Measurements from ENCODE around the gene ZNF444.

Gene ZNF444

DNA sequence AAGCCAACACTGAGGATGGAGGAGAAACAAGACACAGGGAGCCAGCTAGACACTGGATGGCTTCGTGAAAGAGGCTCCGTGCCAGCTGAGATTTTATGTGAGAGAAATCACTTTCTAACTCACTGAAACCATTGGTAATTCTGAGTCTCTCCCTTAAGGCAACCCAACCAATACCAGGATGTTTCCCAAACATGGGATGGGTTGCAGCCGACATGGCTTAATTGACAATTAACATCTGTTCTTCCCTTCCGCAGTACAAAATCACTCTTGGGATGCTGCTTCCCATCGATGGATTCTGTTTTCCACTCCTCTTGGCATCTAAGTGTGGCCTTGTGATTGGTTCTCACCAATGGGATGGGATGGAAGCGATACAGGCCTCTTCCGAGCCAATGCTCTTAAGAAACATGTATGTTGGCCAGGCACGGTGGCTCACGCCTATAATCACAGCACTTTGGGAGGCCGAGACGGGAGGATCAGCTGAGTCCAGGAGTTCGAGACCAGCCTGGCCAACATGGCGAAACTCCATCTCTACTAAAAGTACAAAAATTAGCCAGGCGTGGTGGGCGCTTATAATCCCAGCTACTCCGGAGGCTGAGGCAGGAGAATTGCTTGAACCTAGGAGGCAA lies 17.7 kb upstream of the ZNF444 start:
- no peak for DNase-seq (ENCODE audit: low read depth)

DNA sequence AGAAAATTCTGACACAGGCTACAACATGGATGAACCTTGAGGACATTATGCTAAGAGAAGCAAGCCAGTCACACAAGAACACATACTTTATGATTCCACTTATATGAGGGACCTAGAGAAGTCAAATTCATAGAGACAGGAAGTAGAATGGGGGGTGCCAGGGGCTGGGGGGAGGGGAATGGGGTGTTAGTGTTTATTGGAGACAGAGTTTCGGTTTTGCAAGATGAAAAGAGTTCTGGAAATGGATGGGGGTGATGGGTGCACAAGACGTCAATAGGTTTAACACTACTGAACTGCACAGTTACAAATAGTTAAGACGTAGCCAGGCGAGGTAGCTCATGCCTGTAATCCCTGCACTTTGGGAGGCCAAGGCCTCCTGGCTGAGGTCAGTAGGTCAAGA lies 16.5 kb upstream of the ZNF444 start:
- no peak for DNase-seq (ENCODE audit: low read depth)

DNA sequence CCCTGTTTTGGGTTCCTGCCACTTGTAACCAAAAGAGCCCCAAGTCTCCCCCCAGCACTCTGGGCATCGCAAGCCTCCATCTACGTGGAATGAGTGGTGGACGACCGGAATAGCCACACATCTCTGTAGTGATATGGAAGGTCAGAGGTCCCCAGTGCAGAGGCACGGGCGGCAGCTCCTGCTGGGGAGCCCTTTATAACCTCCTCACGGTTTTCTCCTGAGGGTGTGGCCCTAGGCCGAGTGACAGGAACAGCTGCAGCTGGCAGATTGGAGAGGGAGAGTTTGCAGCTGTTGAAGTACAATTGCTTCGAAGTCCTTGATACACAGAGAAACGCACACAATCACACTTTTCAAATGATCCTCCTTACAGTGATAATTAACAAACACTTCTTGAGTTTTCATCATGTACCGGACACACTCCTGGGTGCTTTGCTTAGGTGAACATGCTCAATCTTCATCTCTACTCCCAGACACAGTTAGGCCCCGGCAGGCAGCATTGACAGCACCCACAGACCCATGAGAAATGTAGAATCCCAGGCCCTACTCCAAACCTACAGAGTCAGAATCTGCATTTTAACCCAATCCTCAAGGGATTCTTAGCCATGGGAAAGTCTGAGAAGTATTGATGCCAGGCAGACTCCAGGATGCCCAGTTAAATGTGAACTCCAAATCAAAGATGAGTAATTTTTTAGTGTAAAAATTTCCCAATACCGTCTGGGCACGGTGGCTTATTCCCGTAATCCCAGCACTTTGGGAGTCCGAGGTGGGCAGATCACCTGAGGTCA lies 15.1 kb upstream of the ZNF444 start:
- DNase-seq (ENCODE audit: low read depth): no peak

DNA sequence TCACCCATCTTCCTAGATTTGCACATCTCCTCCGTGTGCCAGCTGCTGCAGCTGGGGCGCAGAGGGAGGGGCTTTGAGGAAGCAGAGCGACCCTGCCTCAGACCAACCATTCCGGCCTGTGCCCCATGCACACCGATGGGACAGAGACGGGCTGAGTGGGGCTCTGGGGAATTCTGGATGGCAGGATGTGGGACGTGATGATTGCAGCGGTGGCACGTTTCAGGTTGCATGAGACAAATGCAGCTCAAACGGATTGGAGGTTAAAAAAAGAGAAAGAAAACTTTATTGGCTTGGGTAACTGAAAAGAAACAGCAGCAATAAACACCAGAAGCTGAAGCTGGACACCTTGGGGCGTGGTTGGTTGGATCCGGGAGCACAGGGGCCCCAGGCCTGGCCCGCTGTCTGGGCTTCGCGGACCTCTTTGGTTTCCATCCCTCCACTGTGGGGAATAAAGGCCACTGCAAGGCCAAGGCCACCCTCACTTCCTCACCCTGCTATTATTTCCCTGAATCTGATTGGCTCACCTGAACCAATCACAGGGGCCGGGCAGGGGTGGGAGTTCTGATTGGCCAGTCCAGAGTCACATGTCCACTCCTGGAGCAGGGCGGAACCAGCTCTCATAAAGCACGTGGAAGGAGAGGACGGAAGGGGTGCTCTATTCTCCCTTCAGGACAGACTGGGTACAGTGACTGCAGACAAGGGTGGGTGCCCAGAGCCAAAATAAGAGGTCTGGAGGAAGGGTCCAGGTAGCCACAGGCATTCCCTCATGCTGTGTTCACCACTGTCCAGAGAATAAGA lies 13.9 kb upstream of the ZNF444 start:
- DNase-seq (ENCODE audit: low read depth): no peak

DNA sequence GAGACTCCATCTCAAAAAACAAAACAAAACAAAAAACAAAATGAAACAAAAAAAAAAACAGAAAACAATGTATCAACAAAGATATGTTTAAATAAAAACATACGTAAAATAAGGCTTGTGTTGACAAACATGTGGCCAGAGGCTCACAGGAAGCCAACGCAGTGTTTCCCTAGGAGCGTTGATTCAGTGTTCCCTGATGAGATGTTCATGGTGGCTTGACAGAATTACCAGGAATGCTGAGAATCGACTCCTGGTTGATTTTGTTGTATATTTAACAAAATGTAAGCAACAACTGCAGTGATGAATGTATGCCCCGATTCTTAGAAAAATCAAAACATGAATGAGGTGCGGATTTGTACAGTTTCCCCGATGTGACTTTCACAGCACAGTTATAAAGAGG lies 11.1 kb upstream of the ZNF444 start:
- DNase-seq (ENCODE audit: low read depth): no peak

DNA sequence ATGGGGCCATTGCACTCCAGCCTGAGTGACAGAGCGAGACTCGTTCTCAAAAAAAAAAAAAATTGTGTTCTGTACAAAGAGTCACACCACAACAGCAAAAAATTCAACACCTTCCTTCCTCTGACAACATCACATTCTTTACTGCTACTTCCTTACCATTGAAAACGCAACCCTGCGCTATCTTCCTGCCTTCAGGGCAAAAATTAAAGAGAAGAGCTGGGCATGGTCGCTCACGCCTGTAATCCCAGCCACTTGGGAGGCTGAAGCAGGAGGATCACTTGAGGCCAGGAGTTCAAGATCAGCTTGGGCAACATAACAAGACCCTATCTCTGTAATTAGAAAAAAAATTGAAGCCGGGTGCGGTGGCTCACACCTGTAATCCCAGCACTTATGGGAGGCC lies 9.4 kb upstream of the ZNF444 start:
- DNase-seq (ENCODE audit: low read depth): no peak

DNA sequence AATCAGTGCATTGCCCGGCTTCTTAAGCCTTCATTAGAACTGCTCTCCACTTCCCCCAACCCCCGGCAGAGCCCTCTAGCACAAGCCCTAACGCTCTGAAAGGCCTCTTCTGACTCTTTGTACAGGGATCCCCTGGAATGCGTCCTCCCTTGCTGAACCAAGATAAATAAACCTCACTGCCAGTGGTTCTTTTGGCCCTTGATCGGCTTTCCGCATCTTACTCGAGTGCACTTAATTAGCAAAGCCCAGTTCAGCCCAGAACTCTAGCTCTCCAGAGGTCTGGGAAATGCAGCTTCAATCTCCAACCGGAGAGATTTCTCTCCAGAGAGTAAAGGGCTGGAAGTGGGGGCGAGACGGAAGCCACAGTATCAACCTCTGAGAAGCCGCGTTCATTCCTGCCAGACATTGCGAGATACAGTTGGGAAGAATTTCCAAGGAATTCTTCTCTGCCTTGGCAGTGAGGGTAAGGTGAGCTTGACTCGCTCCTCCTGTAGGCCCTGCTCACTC lies 8.7 kb upstream of the ZNF444 start:
- no peak for DNase-seq (ENCODE audit: low read depth)

DNA sequence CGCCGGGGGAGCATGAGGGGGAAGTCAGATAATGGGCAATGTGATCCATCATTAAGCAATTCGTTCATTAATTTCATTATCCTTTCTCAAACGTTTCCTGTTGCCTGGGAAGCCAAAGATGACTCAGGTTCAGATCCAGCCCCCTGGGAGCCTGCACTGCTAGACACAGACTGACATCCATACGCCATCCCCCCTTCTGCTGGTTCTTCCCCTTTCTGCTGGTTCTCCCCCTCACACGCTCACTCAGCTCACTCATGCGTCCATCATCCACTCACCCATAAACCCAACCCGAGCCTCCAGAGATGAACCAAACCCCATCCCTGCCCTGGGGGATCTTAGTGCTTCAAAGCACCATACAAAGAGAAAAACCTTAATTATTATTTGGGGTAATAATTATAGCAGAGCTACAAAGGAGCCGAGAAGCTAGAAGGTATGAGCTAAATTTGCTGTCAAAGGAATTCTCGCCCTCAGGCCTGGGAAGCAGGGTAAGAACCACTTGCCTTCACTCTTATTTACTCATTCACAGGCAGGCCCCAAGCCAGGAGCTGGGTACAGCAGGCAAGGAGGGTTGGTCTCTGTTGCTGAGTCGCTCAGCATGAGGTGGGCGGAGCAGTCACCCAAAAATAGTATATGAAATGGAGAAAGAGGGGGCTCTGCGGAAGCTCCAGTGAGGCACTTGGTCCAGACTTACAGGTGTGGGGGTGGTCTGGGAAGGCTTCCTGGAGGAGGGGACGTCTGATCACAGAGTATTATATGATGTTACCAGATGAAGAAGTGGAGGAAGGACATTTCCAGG lies 7.0 kb upstream of the ZNF444 start:
- DNase-seq (ENCODE audit: low read depth): no peak

DNA sequence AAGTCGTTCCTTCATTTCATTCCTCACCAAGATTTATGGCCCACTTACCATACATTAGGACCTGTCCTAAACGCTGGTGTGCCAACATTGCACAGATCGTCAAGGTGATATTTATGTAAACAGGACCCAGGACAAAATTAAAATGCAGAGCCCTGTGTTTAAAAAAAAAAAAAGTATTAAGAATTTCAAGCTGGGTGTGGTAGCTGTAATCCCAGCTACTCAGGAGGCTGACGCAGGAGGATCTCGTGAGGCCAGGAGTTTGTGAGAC lies 6.5 kb upstream of the ZNF444 start:
- no peak for DNase-seq (ENCODE audit: low read depth)

DNA sequence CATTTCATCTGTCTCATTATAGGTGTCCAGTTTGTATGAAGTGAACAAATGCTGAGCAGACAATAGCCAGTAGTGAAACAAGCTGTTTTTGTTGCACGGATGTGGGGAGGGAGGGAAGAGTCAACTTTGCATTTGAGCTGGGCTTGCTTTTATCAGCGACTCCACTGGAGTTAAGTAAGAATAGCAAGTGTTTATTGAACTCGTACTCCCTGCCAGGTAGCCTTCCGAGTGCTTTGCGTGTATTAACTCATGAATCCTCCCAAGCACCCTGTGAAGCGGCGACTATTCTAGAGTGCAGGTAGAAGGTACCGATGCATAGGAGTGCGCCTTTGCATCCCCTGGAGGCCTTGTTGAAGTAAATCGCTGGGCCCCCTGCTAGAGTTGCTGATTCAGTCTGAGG lies 4.7 kb upstream of the ZNF444 start:
- no peak for DNase-seq (ENCODE audit: low read depth)

DNA sequence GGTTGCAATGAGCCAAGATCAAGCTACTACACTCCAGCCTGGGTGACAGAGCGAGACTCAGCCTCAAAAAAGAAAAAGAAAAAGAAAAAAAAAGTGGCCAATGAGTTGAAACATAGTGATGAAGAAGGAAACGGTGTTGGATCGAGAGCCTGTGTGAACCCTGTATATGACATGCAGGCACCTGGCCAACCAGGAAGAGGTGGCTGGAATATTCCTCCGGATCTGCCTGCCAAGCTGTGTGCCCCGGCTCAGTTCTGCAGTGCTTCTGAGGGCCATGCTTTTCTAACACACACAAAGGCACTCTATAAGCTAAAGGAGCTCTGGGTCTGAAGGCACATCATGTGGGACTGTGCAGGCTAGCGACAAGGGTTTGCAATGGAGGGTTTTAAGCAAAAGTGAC lies 3.7 kb upstream of the ZNF444 start:
- DNase-seq (ENCODE audit: low read depth): no peak

DNA sequence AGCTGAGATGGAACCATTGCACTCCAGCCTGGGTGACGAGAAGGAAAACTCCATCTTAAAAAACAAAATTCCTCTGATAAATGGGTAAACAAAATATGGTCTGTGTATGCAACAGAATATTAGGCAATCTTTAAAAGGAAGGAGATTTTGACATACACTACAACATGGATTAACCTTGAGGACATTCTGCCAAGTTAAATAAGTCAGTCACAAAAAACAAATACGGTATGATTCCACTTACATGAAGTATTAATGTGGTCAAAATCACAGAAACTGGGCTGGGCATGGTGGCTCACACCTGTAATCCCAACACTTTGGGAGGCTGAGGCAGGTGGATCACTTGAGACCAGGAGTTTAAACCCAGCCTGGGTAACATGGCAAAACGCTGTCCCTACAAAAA lies 3.0 kb upstream of the ZNF444 start:
- DNase-seq (ENCODE audit: low read depth): no peak

DNA sequence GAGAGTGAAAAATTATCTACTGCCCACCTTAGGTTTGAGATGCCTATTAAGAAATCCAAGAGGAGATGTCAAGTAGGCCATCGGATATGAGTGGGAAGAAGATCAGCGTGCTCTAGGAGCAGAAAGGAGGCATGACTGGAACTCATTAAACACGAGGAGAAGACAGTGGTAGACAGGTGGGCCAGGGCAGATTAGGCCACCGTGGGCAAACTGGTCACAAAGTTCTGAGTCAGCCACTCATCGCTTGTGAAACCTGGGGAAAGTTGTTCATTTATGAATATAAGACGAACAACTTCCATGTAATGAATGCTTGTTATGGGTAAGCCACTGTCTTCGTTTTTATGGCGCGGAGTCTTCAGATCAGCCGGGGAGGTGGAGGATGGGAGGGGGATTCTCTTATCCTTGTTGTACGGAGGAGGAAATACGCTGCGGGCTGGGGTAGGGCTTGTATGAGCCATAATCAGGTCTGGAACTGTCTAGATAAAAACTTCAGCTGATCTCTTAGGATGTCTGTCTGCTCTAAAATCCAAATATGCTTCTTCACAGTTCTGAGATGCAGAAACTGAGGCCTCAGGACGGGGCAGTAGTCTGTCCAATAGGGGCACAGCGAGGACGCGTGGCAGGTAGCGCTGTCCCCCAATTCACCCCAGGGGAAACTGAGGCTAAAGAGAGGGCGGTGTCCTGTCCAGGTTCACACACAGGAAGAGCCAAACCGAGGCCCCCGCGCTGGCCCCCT lies 1.1 kb upstream of the ZNF444 start:
- no peak for DNase-seq (ENCODE audit: low read depth)

DNA sequence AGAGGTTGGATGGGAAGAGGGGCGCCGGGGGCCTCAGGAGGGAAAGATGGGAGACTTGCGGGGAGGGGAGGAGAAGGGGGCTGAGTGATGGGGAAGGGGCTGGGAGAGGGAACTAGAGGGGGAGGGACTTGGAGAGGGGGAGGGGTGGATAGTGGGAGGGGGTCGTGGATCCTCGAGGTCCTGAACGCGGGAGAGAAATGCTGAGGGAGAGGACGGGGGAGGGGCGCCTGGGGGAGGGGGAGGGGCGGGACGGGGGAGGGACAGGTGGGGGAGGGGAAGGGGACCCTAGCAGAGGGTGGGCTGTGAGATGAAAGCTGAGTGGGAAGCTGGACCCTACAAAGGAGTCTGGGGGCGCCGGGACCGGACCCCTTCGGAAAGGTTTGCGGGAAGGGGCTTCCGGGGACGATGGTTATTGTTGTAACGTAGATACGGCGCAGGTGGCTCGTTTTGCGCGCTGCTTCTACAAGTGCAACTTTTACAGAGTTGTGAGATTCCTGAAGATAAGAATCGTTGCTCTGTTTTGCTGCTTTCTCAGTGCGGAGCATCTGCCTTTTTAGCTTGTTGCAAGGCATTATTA lies 418 bp downstream of the ZNF444 start:
- DNase-seq (ENCODE audit: low read depth): peak; percentile 24

DNA sequence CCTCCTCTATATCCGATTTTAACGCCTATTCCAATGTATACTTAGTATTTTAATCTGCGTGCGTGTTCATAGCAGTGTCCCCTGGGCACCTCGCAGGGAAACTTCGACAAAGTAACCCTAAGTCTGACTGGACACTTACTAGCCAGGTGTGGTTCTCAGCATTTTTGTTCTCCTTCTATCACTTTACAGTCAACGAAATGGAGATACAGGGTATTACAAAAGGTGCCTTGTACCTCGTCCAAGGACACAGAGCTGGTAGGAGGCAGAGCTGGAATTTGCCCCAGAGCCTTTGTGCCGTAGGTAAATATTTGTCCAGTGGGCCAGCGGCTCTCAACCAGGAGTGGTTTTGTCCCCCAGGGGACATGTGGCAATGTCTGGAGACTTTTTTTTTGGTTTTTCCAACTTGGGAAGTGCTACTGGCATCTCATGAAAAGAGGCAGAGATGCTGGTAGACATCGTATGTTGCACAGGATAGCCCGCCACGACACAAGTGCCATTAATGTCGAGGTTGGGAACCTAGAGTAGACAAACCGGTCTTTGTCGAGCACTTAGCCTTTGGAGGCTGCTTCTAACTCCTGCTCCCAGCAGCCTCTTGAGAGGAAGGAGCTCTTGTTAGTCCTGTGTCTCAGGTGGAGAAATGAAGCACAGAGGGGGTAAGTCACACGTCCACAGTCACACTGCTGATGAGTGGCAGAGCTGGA lies 1.1 kb downstream of the ZNF444 start:
- no peak for DNase-seq (ENCODE audit: low read depth)

DNA sequence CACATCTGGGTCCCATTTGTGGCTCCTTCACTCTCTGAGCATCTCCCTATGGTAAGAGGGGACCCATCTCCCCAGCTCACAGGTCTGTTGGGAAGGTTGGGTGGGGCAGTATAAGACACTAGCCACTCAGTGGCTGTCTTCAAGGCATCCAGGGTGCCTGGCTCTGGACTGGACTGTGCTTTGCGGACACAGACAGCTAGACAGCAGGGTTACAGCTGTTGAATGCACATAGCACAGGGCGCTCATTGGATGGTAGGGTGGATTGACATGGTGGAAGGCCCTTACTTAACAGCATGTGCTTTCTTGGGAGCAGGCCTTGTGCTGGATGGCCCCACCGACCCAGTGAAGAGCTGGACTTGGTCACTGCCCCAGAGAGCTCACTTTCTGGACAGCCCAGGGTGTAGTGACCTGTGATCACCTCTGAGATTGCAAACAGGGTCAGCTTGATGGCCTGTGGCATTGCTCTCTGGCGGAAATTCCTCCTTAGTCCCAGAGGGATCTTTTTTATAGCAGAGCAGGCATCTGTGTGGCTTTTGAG lies 1.9 kb downstream of the ZNF444 start:
- no peak for DNase-seq (ENCODE audit: low read depth)

DNA sequence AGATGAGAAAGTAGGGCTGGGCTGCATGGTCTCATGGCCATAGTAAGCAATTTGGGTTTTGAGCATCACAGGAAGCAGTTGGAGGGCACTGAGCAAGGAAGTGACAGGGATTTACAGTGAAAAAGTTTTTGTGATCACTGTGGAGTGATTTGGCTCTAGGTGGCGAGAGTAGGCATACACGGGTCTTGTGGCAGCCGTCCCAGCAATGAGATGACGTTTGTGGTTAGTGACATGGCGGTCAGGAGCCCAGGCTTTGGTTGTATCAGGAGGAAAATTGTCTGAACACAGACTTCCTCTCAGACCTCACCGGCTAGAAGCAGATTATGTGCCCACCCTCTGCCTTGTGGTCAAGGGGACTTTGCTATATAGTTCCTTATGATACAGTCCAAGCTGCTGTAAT lies 3.3 kb downstream of the ZNF444 start:
- DNase-seq (ENCODE audit: low read depth): no peak

DNA sequence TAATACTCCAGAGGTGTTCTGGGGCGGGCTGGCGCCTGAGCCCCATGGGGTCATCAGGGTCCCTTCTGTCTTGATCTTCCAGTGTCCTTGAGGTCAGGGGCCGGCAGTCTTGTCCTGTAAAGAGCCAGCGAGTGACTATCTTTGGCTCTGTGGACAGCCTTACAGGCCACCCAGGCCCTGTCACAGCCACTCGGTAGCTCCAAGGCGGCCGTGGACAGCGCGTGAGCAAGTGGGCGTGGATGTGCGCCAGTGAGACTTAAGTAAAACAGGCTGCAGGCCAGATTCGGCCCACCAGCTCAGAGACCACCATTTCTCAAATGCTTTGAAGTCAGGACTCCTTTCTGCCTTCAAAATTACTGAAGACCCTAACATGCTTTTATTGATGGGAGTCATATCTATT lies 3.7 kb downstream of the ZNF444 start:
- no peak for DNase-seq (ENCODE audit: low read depth)

DNA sequence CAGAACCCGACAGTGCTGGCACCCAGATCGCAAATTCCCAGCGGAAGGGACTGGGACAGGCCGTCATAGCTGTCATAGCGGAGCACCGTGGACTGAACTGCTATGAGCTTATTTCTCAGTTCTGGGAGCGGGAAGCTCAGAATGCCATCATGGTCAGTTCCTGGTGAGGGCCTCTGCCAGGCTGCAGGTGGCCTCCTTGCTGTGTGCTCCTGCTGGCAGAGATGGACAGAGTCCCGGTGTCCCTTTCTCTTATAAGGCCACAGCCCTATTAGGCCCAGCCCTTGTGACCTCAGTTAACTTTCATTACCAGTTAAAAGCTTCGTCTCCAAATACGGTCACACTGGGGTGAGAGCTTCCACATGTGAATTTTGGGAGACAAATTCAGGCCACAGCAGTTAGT lies 4.6 kb downstream of the ZNF444 start:
- no peak for DNase-seq (ENCODE audit: low read depth)

DNA sequence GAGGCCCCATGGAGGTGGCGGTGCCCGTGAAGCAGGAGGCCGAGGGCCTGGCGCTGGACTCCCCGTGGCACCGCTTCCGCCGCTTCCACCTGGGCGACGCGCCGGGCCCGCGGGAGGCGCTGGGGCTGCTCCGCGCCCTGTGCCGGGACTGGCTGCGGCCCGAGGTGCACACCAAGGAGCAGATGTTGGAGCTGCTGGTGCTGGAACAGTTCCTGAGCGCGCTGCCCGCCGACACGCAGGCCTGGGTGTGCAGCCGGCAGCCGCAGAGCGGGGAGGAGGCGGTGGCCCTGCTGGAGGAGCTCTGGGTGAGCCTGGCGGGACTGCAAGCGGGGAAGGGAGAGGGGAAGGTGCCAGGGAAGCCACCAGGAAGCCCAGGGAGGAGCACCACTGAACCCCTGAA lies 5.8 kb downstream of the ZNF444 start:
- no peak for DNase-seq (ENCODE audit: low read depth)
